Cortex of kidney (tissue), 1 donor: Measurements from ENCODE around the gene FDX2.

Experiments
- DNase-seq: peaks from one replicate; lab custom pipeline; 2025; lab: John Stamatoyannopoulos, UW

Gene FDX2

GRCh38 chr19:10299545-10300458 is 16.0 kb downstream of the FDX2 start:
- DNase-seq = no peak

- DNase-seq = no peak
Measured at GRCh38 chr19:10295847-10296591, 19.8 kb downstream of the FDX2 start.

- DNase-seq = no peak
Measured at GRCh38 chr19:10295305-10295846, 20.4 kb downstream of the FDX2 start.

- no peak for DNase-seq
Measured at GRCh38 chr19:10294368-10294697, 21.5 kb downstream of the FDX2 start.

- DNase-seq = no peak
Measured at GRCh38 chr19:10293637-10294367, 22.0 kb downstream of the FDX2 start.

GRCh38 chr19:10292789-10293636 is 22.8 kb downstream of the FDX2 start:
- no peak for DNase-seq

- no peak for DNase-seq
Measured at GRCh38 chr19:10292206-10292788, 23.5 kb downstream of the FDX2 start.

- no peak for DNase-seq
Measured at GRCh38 chr19:10291554-10292205, 24.1 kb downstream of the FDX2 start.

GRCh38 chr19:10290876-10291553 is 24.8 kb downstream of the FDX2 start:
- DNase-seq = no peak

GRCh38 chr19:10290357-10290875 is 25.4 kb downstream of the FDX2 start:
- no peak for DNase-seq

GRCh38 chr19:10289836-10290356 is 25.9 kb downstream of the FDX2 start, which contains the start of gene ICAM5:
TSS of gene ICAM5 (plus strand) at chr19:10289952. CDS start at chr19:10290044, 92 bp downstream.
- DNase-seq = no peak

- no peak for DNase-seq
Measured at GRCh38 chr19:10289167-10289835, 26.5 kb downstream of the FDX2 start.

- DNase-seq = no peak
Measured at GRCh38 chr19:10288662-10289166, 27.1 kb downstream of the FDX2 start.

- no peak for DNase-seq
Measured at GRCh38 chr19:10286803-10287737, 28.7 kb downstream of the FDX2 start, which contains the start of gene ICAM4. TSS of gene ICAM4 (plus strand) at chr19:10286955. CDS start at chr19:10287013, 58 bp downstream.

- no peak for DNase-seq
Measured at GRCh38 chr19:10285393-10285792, 30.4 kb downstream of the FDX2 start.

- no peak for DNase-seq
Measured at GRCh38 chr19:10284960-10285278, 30.9 kb downstream of the FDX2 start.
